ENCODE results near the gene TTLL6. TPM values are rescaled to one million over a fixed set of nuclear protein-coding genes. Genes with fewer than 3 reads are reported as not detected.

The TTLL6 gene
- total RNA-seq, 2 donors from 2014 or later: 0.49 to 2.1 TPM

DNA sequence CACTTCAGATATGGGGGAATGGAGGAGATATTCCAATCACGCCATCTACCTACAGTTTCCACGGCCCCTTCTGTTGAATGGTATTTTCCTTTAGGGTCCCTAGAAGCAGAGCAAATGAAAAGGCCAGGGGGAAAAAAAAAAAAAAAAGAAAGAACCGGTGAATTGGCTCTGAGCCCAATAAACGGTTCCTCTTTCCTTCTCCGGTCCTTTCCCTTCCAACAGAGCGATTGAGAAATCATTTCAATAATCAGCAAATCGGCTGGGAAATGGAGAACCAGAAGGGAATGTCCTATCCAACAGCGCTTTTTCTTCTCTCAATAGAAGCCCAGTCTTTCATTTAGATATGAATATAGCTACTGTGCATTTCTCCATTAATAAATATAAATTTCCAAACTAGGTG lies 61.7 kb downstream of the TTLL6 start:
- Histone ChIP-seq H3K36me3 (ENCODE audit: control insufficient read depth, insufficient read depth, low read length) (no peaks in the 10 kb centered on the region), H3K4me3 (ENCODE audit: low read length) (no peak overlapping the region), H3K9me3 (ENCODE audit: control insufficient read depth, low read length) (no peaks in the 10 kb centered on the region), H3K27ac (ENCODE audit: low read depth, low read length) (no peak overlapping the region), H3K4me1 (ENCODE audit: control insufficient read depth, insufficient read depth, low read length) (no peaks in the 10 kb centered on the region), H3K27me3 (ENCODE audit: control insufficient read depth, insufficient read depth, low read length, poor library complexity, severe bottlenecking) (peaks cover 100% of the 10 kb centered on the region), H3K9ac (ENCODE audit: extremely low read depth, low read length, poor library complexity, severe bottlenecking) (no peak overlapping the region)
- Mint-ChIP-seq H3K4me3 (no peak overlapping the region), H3K36me3 (ENCODE audit: low read depth) (no peaks in the 10 kb centered on the region), H3K4me1 (peaks cover 5% of the 10 kb centered on the region), H3K27ac (no peak overlapping the region), H3K9me3 (no peaks in the 10 kb centered on the region), H3K27me3 (ENCODE audit: insufficient read depth) (peaks cover 99% of the 10 kb centered on the region)
- DNase-seq: no peak
- WGBS, 2 experiments (ENCODE audit: insufficient coverage in 1 of 2, insufficient read length in 1 of 2): 30 to 36% methylated on average over 2 to 7 of the region's 8 CpGs
- no peak for TF ChIP-seq CTCF (conservative IDR thresholded peaks at IDR 0.05)

DNA sequence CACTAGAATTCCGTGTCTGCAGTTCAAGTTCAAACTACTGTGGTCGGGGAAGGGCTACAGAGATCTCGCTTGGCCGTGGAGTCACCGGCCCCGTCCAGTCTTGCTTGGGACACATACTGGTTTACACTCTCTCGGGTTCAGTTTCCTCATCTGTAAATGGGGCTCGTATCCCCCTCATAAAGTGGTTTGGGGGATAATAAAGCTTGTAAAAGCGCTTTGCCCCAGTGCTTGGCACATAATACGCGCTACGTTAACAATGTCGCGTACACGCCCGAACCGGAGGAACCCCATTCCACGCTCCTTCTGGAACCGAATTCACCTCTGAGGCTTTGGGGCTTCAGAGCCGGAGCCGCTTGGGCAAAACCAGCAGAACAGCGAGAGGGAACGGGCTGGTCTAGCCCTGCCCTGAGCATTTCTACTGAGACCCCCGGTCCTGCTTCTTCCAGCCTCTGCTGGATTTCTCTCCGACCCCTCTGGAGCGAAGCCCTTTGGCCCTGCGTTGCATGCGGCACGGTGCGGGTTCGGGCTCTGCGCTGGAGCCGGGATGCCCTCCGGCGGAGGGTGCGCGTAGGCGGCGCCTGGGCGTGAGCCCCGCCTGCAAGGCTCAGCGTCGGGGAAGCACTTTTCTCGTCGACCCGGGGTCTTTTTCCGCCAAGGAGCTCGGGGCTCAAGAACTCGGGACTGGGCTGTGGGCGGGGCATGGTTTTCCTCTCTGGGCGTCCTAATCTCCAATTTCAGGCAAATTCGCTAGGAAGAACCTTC lies 62.3 kb downstream of the TTLL6 start:
- Histone ChIP-seq H3K4me1 (ENCODE audit: control insufficient read depth, insufficient read depth, low read length) (no peaks in the 10 kb centered on the region), H3K4me3 (ENCODE audit: low read length) (no peak overlapping the region), H3K27me3 (ENCODE audit: control insufficient read depth, insufficient read depth, low read length, poor library complexity, severe bottlenecking) (peaks cover 100% of the 10 kb centered on the region), H3K9ac (ENCODE audit: extremely low read depth, low read length, poor library complexity, severe bottlenecking) (no peak overlapping the region), H3K36me3 (ENCODE audit: control insufficient read depth, insufficient read depth, low read length) (no peaks in the 10 kb centered on the region), H3K27ac (ENCODE audit: low read depth, low read length) (no peak overlapping the region), H3K9me3 (ENCODE audit: control insufficient read depth, low read length) (no peaks in the 10 kb centered on the region)
- Mint-ChIP-seq H3K36me3 (ENCODE audit: low read depth) (no peaks in the 10 kb centered on the region), H3K27me3 (ENCODE audit: insufficient read depth) (peaks cover 99% of the 10 kb centered on the region), H3K4me3 (no peak overlapping the region), H3K9me3 (no peaks in the 10 kb centered on the region), H3K27ac (no peak overlapping the region), H3K4me1 (peaks cover 5% of the 10 kb centered on the region)
- TF ChIP-seq CTCF (conservative IDR thresholded peaks at IDR 0.05): no peak
- 7% methylated on average over 48 to 52 of the region's 52 CpGs for WGBS, 2 experiments (ENCODE audit: insufficient coverage in 1 of 2, insufficient read length in 1 of 2)
- peak; percentile 90 for DNase-seq

GRCh38 chr17:48753794-48754499 lies 63.1 kb downstream of the TTLL6 start:
- Histone ChIP-seq H3K9me3 (ENCODE audit: control insufficient read depth, low read length) (no peaks in the 10 kb centered on the region), H3K4me3 (ENCODE audit: low read length) (no peak overlapping the region), H3K27me3 (ENCODE audit: control insufficient read depth, insufficient read depth, low read length, poor library complexity, severe bottlenecking) (peaks cover 100% of the 10 kb centered on the region), H3K36me3 (ENCODE audit: control insufficient read depth, insufficient read depth, low read length) (no peaks in the 10 kb centered on the region), H3K4me1 (ENCODE audit: control insufficient read depth, insufficient read depth, low read length) (no peaks in the 10 kb centered on the region), H3K9ac (ENCODE audit: extremely low read depth, low read length, poor library complexity, severe bottlenecking) (no peak overlapping the region), H3K27ac (ENCODE audit: low read depth, low read length) (no peak overlapping the region)
- no peak for TF ChIP-seq CTCF (conservative IDR thresholded peaks at IDR 0.05)
- H3K4me3 Mint-ChIP-seq: no peak overlapping the region
- H3K27me3 Mint-ChIP-seq (ENCODE audit: insufficient read depth): peaks cover 99% of the 10 kb centered on the region
- H3K4me1 Mint-ChIP-seq: peaks cover 5% of the 10 kb centered on the region
- DNase-seq: no peak
- no peaks in the 10 kb centered on the region for H3K9me3 Mint-ChIP-seq
- 14 to 15% methylated on average over 15 to 22 of the region's 22 CpGs for WGBS, 2 experiments (ENCODE audit: insufficient coverage in 1 of 2, insufficient read length in 1 of 2)
- H3K27ac Mint-ChIP-seq: no peak overlapping the region
- H3K36me3 Mint-ChIP-seq (ENCODE audit: low read depth): no peaks in the 10 kb centered on the region

Measured in endodermal cell (in vitro differentiated cells).